ENCODE measurements around the gene RHBDD2. TPM values are rescaled to one million over a fixed set of nuclear protein-coding genes. Genes with fewer than 3 reads are reported as not detected.

The RHBDD2 gene
- total RNA-seq, 2 donors from 2014 or later = 51.6 to 68.9 TPM

GRCh38 chr7:75916685-75917634, 38.1 kb downstream of the RHBDD2 start:
- Histone ChIP-seq H3K9me3 (ENCODE audit: control insufficient read depth, low read length) (no peaks in the 10 kb centered on the region), H3K9ac (ENCODE audit: extremely low read depth, low read length, poor library complexity, severe bottlenecking) (no peak overlapping the region), H3K27me3 (ENCODE audit: control insufficient read depth, insufficient read depth, low read length, poor library complexity, severe bottlenecking) (no peaks in the 10 kb centered on the region), H3K4me3 (ENCODE audit: low read length) (peak overlapping the region; percentile 85), H3K27ac (ENCODE audit: low read depth, low read length) (no peak overlapping the region), H3K4me1 (ENCODE audit: control insufficient read depth, insufficient read depth, low read length) (no peaks in the 10 kb centered on the region), H3K36me3 (ENCODE audit: control insufficient read depth, insufficient read depth, low read length) (no peaks in the 10 kb centered on the region)
- Mint-ChIP-seq H3K4me1 (peaks cover 19% of the 10 kb centered on the region), H3K4me3 (peak overlapping the region; percentile 83), H3K27me3 (ENCODE audit: insufficient read depth) (no peaks in the 10 kb centered on the region), H3K27ac (no peak overlapping the region), H3K36me3 (ENCODE audit: low read depth) (peaks cover 6% of the 10 kb centered on the region), H3K9me3 (no peaks in the 10 kb centered on the region)
- TF ChIP-seq, protein P1, sequence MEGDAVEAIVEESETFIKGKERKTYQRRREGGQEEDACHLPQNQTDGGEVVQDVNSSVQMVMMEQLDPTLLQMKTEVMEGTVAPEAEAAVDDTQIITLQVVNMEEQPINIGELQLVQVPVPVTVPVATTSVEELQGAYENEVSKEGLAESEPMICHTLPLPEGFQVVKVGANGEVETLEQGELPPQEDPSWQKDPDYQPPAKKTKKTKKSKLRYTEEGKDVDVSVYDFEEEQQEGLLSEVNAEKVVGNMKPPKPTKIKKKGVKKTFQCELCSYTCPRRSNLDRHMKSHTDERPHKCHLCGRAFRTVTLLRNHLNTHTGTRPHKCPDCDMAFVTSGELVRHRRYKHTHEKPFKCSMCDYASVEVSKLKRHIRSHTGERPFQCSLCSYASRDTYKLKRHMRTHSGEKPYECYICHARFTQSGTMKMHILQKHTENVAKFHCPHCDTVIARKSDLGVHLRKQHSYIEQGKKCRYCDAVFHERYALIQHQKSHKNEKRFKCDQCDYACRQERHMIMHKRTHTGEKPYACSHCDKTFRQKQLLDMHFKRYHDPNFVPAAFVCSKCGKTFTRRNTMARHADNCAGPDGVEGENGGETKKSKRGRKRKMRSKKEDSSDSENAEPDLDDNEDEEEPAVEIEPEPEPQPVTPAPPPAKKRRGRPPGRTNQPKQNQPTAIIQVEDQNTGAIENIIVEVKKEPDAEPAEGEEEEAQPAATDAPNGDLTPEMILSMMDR (conservative IDR thresholded peaks at IDR 0.05) = no peak
- DNase-seq = no peak
- 87 to 96% methylated on average over 5 to 11 of the region's 11 CpGs for WGBS, 2 experiments (ENCODE audit: insufficient coverage in 1 of 2, insufficient read length in 1 of 2)

GRCh38 chr7:75920431-75921161, 41.8 kb downstream of the RHBDD2 start:
- H3K27me3 Mint-ChIP-seq (ENCODE audit: insufficient read depth) = no peaks in the 10 kb centered on the region

GRCh38 chr7:75921479-75921878, 42.6 kb downstream of the RHBDD2 start:
- Mint-ChIP-seq H3K9me3 (no peaks in the 10 kb centered on the region), H3K27ac (no peak overlapping the region), H3K4me1 (peaks cover 8% of the 10 kb centered on the region), H3K27me3 (ENCODE audit: insufficient read depth) (no peaks in the 10 kb centered on the region), H3K4me3 (no peak overlapping the region), H3K36me3 (ENCODE audit: low read depth) (peaks cover 21% of the 10 kb centered on the region)
- Histone ChIP-seq H3K4me3 (ENCODE audit: low read length) (no peak overlapping the region), H3K9ac (ENCODE audit: extremely low read depth, low read length, poor library complexity, severe bottlenecking) (no peak overlapping the region), H3K9me3 (ENCODE audit: control insufficient read depth, low read length) (no peaks in the 10 kb centered on the region), H3K4me1 (ENCODE audit: control insufficient read depth, insufficient read depth, low read length) (no peaks in the 10 kb centered on the region), H3K27ac (ENCODE audit: low read depth, low read length) (no peak overlapping the region), H3K27me3 (ENCODE audit: control insufficient read depth, insufficient read depth, low read length, poor library complexity, severe bottlenecking) (no peaks in the 10 kb centered on the region), H3K36me3 (ENCODE audit: control insufficient read depth, insufficient read depth, low read length) (peaks cover 11% of the 10 kb centered on the region)
- TF ChIP-seq, protein P1 (conservative IDR thresholded peaks at IDR 0.05) = no peak
- 91 to 92% methylated on average over 12 to 14 of the region's 14 CpGs for WGBS, 2 experiments (ENCODE audit: insufficient coverage in 1 of 2, insufficient read length in 1 of 2)
- no peak for DNase-seq

More at GRCh38 chr7:75920431-75921161, 41.8 kb downstream of the RHBDD2 start:
- Mint-ChIP-seq H3K36me3 (ENCODE audit: low read depth) (peaks cover 16% of the 10 kb centered on the region), H3K27ac (no peak overlapping the region), H3K4me3 (no peak overlapping the region), H3K9me3 (no peaks in the 10 kb centered on the region), H3K4me1 (peaks cover 16% of the 10 kb centered on the region)
- Histone ChIP-seq H3K9ac (ENCODE audit: extremely low read depth, low read length, poor library complexity, severe bottlenecking) (no peak overlapping the region), H3K27ac (ENCODE audit: low read depth, low read length) (no peak overlapping the region), H3K36me3 (ENCODE audit: control insufficient read depth, insufficient read depth, low read length) (peaks cover 11% of the 10 kb centered on the region), H3K27me3 (ENCODE audit: control insufficient read depth, insufficient read depth, low read length, poor library complexity, severe bottlenecking) (no peaks in the 10 kb centered on the region), H3K9me3 (ENCODE audit: control insufficient read depth, low read length) (no peaks in the 10 kb centered on the region), H3K4me1 (ENCODE audit: control insufficient read depth, insufficient read depth, low read length) (no peaks in the 10 kb centered on the region), H3K4me3 (ENCODE audit: low read length) (no peak overlapping the region)
- TF ChIP-seq, protein P1 (conservative IDR thresholded peaks at IDR 0.05) = no peak
- no peak for DNase-seq
- WGBS, 2 experiments (ENCODE audit: insufficient coverage in 1 of 2, insufficient read length in 1 of 2) = 95% methylated on average over 18 to 19 of the region's 19 CpGs
